ENCODE results near the gene ADCY3.

ADCY3 gene

DNA sequence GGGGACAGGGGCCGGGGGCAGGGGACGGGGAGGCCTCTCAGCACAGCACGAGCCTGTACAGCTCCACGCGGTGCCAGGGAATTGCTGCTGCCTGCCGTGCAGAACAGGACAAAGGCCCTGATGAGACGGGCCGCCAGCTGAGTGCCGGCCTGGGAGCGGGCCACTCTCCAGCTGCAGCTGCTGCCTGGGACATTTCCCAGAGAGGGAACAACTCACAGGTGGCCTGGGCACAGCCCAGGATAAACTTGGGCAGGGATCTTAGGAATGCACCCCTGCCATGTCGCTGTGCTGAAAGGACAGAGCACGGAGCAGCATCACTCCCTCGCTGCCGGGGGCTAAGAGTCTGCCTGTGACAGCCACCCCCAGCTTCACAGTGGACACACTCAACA lies 88.0 kb downstream of the ADCY3 start:
- no peak for DNase-seq (ENCODE audit: low read depth in 4 of 4, low spot score in 1 of 4)

DNA sequence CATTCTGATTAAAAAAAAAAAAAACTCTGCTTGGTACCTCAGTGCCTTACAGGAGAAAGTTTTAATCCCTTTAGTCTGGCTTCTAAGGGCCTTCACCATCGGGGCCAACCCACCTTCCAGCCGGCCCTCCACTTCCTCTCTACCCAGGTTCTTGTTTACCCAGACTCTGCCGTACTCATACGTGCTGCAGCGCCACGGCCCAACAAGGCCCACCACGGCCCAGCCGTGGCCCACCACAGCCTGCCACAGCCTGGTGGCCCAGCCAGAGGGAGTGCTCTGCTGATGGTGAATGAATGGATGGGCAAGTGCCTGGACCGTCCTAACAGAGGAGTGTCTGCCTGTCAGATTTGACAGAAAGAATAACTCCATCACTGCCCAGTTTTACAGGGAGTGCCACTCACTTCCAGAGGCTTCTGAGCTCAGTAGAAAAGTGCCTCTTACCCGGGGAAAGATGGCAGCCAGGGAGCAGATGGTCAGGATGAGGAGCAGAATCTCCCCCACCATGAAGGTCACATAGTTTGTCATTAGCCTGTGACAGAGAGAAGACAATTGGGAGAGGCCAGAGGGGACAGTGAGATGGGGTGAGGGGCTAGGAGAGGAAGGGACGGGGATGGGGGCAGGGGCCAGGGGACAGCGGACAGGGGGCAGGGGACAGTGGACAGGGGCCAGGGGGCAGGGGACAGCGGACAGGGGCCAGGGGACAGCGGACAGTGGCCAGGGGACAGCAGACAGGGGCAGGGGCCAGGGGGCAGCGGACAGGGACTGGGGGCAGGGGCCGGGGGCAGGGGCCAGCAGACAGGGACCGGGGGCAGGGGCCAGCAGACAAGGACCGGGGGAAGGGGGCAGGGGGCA lies 88.6 kb downstream of the ADCY3 start:
- no peak for DNase-seq (ENCODE audit: low read depth in 4 of 4, low spot score in 1 of 4)

DNA sequence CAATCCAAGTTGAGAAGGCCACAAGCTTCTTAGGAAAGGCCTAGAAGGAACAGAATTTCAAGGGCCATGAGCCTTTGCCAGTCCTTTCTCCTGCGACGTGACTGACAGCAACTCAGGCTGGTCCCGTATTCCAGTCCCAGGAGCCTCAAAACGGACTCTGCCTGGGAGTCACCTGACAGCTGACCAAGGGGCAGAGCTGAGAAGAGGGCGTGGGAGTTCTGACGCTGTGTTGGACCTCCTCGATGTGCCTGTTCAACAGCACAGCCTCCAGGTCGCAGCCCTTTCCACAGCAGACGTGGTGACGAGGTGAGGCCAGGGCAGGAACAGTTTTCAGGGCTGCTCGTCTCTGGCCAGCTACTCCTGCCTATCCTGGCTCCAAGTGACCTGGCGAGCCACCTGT lies 89.3 kb downstream of the ADCY3 start:
- DNase-seq (ENCODE audit: low read depth in 4 of 4, low spot score in 1 of 4) = no peak

DNA sequence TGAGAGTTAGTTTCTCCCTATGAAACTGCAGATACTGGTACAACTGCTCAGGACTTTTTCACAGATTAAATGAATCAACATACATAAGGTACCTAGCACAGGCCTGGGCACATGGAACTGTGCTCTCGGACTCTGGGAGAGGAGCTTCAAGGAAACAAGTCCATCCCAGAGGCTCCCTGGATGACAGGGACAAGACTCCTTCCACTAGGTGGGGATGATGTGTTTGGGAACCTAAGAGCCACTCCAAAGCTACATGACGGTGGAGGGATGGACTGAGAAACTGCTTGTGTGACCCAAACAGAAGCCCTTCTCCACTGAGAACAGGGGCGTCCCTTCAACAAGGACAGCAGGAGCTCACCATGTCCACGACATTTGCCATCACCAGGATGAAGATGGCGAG lies 89.7 kb downstream of the ADCY3 start:
- DNase-seq (ENCODE audit: low read depth in 4 of 4, low spot score in 1 of 4) = no peak

DNA sequence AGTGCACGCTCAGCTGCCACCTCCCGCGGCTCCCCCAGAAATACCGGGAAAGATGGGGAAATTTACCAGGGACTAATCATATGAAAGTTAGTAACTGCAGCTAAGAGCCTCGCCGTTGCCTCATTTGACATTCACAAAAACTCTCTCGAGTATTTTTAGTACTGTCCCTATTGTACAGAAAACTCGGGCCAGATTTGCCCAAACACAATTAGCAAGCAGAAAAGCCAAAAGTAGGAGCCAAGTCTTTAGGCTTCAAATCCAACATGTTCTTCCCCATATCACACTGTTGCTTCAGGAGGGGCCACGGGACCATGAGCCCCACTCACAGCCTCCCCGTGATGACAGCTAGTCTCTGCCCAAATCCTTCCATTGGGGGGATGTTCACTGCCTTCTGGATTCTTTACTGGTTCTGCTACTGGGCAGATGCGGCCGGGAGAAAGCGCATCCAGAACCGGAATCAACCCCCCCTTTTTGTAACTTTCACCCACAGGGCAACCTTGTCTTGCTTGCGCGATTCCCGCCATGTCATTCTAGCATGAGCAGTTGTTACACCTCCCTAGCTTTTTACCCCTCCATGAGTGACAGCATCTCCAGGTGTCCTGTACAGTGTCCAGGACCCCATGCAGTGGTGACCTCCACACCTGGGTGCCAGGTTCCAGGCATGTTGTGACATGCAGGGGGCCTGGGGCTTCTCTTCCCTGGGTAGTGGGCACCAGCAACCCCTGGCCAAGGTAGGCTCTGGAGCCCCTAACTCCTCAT lies 91.6 kb downstream of the ADCY3 start:
- no peak for DNase-seq (ENCODE audit: low read depth in 4 of 4, low spot score in 1 of 4)

DNA sequence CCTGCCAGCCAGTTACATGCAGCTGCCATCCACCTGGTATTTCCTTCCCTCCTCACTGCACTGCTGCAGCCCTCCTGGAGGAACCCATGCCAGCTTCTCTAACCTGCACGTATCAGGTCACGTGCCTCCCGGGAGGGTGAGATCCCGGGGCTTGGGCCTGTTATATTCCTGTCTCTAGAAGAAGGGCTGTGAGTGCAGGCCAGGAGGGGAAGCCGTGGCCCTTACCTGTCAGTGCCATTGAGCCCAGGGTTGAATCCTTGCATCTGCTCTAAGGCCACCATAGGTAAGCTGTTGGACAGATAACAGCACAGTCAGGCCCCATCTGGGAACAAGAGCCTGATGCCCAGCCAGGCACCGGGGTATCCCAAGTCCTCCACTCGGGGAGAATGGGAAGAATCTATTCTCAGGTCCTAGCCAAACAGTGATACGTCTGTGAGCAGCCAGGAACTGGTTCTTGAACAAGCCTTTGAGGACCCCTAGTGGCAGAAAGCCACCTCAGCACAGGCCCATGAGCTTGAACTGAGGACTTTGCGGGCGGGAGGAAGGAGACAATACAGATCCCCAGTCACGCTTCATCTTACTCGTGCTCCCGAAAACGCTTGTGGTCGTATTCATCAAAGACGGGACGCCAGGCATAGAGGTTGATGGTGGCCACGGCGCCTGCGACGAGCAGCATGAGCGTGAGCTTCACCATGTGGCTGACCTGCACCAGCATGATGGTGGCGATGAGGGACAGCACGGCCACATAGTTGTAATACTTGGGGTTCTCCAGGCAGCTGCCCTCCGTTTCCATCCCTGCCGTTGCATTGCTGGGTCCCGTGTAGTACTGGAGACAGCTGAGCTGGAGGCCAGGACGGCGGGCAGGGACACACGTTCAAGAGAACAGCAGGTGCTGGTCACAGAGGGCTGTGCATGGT lies 92.5 kb downstream of the ADCY3 start:
- DNase-seq (ENCODE audit: low read depth in 4 of 4, low spot score in 1 of 4) = peak; percentile 38 to 54 (median 45)

DNA sequence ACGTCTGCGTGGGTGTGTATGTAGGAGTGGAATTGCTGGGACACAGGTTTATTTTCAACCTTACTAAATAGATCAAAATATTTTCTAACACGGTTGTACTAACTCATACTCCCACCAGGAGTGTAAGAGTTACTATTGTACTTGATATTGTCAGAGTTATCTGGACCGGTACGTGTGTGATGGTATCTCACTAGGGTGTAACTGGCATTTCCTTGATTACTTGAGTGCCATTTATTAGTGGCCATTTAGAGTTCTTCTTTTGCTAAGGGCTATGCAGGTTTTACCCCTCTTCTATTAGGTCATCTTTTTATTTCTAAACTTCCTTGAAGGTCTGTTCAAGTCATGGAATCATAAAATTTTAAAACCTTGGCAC lies 93.3 kb downstream of the ADCY3 start:
- DNase-seq (ENCODE audit: low read depth in 4 of 4, low spot score in 1 of 4) = no peak

DNA sequence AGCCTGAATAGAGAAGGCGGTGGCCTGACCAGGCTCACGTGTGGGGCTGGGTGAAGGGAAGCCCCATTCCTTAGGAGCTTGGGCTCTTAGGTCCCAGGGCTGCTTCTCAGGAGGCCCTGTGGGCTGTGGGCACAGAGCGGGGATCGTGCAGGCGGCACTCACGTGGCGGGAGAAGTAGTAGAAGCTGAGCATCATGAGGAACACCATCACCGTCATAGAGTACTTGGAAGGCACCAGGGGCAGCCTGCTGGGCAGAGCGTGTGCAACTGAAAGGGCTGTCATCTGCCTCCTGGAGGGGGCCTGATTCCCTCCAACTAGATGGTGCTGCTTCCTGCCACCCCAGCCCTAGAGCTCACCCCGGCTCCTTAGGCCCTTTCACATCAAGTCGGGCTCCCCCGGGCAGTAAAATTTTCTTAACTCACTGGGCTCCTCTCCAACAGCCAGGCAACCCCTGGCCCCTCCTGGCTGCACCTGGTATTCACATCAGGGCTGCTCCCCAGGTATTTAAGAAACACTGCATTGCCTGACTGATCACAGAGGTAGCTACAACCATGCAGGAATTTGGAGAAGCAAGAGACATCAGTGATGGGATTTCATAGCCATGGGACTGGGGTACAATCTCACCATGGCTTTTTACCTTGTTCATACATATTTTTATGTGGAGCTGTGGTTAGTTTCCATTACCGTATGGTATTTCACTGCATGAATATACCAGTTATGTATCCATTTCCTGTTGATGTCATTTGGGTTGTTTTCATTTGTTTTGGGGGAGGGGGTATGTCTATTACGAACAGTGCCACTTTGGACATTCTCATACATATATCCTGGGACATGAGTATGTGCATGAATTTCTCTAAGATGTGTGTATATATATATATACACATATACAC lies 93.9 kb downstream of the ADCY3 start:
- no peak for DNase-seq (ENCODE audit: low read depth in 4 of 4, low spot score in 1 of 4)

DNA sequence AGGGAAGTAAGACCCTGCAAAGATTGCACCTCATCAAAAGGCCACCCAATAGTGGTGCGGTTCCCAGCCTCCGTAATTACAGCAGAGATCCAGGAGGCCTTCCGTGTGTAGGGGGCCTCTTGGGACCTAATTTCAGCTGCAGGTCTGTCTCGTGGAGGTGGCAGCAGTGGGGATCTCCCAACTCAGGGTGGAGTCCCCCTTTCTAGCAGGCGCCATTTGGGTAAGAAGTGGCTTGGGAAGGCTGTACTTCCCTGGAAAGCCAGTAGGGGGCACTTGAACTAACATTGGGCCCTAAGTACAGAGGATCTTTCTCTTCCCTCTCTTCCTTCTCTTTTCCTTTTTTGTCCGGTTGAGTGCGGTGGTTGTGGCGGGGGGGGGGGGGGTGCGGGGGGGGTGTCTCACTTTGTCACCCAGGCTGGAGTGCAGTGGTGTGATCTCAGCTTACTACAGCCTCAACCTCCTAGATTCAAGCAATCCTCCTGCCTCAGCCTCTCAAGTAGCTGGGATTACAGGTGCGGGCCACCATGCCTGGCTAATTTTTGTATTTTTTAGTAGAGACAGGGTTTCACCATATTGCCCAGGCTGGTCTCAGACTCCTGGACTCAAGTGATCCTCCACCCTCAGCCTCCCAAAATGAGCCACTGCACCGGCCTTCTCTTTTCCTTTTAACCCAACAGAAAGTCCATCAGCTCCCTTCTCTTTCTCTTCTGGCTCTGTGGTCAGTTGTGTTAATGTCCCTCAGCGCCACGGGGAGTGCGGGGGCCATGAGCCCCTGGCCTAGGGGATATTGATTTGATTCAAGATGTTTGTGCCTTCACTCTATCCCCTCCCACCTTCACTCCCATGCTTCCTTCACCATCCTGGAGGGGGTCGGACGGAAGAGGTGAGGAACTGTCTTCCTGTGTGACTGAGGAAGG lies 94.8 kb downstream of the ADCY3 start:
- peak in 2 of 4 experiments; percentile 19 to 25 for DNase-seq (ENCODE audit: low read depth in 4 of 4, low spot score in 1 of 4)

DNA sequence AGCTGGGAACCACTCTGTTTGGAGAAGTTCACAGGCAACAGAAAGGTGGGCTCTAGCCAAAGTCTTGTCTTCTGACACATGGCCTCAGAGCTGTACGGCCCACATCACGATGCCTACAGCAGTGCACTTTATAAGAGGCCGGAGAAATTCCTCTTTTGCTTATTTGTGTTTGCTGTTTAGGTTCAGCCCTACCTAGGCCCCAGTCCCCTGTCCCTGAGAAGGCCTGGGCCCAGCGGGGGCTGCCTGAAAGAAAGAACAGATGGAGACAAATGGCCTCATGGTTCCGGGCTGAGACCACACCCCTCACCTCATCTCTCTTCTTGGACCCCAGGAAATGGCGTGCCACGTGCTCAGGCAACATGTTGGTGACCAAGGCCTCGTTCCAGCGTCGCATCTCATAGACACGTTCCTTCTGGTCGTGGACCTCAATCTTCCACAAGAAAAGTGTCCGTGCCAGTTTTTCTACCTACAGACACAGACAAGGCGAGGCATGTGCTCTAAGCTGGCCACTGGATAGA lies 95.9 kb downstream of the ADCY3 start:
- no peak for DNase-seq (ENCODE audit: low read depth in 4 of 4, low spot score in 1 of 4)

DNA sequence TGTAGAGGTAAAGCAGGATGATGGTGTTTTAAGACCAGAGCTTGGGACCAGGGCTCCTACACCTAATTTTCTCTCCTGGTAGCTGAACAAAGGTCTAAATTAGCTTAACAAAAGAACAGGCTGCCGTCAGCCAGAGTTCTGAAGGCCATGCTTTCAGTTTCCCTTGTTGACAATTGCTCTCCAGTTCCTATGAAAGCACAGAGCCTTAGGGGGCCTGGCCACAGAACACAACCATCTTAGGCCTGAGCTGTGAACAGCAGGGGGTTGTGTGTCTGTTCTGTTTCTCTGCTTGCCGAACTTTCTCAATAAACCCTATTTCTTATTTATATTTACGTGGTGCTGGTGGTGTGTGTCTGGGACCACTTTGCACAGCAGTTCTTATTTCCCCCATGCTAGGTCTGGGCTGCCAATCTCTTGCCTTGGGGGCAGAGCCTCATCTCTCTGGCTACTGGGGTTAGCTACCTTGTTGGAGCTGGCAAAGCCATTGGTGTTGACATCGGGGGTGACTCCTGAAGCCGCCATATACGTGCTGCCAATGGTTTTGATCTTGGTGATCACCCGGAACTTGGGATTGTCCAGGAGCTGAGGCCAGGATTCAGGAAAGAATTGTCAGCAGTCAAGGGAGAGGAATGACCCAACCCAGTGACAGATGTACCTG lies 97.9 kb downstream of the ADCY3 start:
- DNase-seq (ENCODE audit: low read depth in 4 of 4, low spot score in 1 of 4) = no peak

DNA sequence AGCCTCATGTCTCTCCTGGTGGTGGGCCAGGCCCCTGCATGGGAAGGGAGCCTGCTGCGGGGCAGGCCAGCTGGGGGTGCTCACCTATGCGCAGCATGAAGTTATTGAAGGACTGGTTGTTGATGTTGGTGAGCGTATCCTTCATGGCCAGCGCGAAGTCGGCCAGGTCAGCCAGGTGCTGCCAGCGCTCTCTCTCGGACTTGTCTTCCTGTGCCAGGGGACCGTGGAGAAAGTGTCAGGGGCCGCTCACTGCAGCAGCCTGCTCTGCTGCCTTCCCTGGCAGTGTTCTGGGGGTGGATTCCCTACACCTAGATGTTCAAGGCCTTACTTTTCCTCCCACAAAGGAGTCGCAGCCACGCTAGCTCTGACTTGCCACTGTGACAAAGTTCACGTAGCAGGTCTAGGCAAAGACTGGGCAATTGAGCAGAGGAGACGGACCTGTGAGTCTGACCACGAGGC lies 98.6 kb downstream of the ADCY3 start:
- DNase-seq (ENCODE audit: low read depth in 4 of 4, low spot score in 1 of 4) = no peak

DNA sequence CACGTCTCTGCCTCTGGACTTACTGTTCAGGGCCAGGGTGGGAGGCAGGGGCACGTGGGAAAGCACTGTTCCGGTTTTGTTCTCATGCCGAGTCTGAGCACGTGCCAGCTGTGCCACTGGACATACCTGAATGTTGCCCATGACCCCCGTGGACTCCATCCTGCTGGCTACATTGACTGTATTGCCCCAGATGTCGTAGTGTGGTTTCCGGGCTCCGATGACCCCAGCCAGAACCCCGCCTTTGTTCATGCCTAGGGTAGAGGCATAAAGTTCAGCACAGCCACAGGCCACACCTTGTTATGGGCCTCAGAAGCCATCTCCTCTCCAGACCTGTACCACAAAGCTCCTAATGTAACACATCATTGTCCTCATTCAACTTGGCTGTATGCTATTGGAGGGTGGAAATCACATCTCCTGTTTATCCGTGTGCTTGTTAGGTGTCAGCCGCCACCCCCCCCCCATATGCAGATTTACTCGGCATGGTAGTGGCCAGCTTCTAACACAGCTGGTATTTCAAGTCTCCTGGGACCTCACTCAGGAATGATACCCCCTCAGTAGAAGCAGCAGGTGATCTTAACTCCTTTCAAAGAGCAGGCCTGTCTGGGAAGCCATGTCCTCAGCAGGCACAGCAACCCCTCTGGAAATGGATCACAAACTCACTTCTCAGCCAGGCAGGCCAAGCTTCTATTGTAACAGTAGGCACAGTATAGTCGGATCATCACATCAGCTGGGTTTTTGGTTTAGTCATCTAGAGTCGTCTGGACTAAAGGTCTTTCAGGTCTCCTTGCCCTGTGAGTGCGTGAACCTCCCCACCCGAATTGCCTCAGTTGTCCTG lies 99.2 kb downstream of the ADCY3 start:
- no peak for DNase-seq (ENCODE audit: low read depth in 4 of 4, low spot score in 1 of 4)

DNA sequence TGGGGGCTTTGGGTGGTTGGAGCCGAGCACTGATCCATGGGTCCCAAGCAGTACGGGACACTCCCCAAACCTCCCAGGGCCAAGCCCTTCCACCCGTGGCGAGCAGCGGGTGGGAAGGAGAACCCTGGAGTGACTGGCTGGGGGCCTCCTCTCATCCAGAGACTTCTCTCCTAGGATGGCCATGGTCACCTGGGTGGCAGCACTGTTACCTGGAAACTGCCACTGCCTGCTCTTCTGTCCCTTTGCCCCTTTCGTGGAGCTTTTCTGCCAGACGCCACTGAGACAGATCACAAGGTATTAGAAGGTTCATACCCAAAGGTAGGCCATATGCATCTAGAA lies 99.9 kb downstream of the ADCY3 start:
- DNase-seq (ENCODE audit: low read depth in 4 of 4, low spot score in 1 of 4) = no peak

DNA sequence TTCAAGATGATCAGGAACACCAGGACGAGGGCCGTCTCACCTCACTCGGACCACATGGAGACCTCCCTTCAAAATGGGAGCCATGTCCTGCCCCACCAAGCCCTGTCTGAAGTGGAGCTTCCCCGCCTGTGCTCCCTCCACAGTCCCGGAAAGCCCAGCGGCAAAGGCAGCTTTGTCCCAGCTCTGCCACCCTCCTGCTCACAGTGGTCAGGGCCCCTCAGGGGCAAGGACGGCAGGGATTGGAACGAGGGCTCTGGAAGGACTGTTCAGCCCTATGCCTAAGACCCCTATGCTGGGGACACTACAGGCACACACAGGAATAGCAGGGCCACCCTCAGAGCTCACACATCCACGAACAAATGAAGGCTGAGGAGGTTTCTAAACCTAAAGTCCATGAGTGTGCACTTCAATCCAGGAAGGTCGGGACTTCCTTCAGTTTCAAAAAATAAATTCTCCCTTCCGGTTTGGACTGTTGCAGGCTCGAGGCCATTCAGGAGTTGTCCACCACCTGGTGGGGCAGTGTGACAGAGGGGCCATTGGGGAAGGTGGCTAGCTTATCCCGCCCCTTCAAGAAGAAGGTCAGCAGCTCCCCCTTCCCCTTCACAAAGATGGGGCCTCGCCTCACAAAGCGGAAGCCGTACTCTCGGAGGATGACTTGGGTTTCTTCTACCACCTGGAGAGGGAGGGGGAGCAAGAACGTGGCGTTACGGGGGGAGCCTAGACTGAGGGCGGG lies 100.4 kb downstream of the ADCY3 start:
- no peak for DNase-seq (ENCODE audit: low read depth in 4 of 4, low spot score in 1 of 4)

DNA sequence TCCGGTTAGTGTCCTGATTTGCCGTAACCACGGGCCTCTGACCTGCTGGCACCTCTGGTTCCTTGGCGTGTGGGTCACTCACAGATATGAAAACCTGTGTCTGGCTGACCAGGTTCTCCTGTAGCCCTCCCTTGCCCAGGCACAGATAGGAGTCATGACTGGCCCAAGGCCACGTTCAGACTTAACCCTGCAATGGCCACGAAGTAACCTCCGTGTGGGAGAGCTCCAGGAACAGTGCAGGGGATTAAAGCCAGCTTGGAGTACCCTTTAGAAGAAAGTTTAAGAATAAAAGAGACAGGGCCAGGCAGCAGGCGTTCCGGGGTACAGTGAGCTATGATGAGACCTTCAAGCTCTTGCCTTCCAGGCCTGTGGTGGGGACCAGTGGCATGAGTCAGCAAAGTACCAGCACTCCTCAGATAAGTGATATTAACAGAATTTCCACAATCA lies 101.3 kb downstream of the ADCY3 start:
- no peak for DNase-seq (ENCODE audit: low read depth in 4 of 4, low spot score in 1 of 4)

DNA sequence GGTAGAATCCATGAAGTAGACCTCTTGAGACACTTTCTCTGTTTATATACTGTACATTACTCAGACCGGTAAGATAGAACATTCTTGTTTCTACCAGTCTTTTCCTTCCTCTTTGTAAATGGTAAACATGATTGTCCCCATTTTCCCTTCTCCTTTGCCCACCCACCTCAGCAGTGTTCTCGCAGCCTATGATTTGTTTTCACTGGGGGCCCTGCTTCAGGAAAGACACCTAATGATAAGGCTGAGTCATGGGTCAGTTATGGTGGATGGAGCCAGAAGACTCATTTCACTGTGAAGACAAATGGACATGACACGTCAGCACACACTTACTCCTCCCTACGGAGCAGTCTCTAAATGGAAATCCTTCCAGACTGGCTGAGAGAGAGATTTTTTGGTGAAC lies 103.2 kb downstream of the ADCY3 start:
- DNase-seq (ENCODE audit: low read depth in 4 of 4, low spot score in 1 of 4) = no peak
